ENCODE results near the gene MAP3K2. TPM values are rescaled to one million over a fixed set of nuclear protein-coding genes. Genes with fewer than 3 reads are reported as not detected.

Gene MAP3K2
- total RNA-seq, 4 donors from 2014 or later = 52.7 to 96.2 (median 54.2) TPM

DNA sequence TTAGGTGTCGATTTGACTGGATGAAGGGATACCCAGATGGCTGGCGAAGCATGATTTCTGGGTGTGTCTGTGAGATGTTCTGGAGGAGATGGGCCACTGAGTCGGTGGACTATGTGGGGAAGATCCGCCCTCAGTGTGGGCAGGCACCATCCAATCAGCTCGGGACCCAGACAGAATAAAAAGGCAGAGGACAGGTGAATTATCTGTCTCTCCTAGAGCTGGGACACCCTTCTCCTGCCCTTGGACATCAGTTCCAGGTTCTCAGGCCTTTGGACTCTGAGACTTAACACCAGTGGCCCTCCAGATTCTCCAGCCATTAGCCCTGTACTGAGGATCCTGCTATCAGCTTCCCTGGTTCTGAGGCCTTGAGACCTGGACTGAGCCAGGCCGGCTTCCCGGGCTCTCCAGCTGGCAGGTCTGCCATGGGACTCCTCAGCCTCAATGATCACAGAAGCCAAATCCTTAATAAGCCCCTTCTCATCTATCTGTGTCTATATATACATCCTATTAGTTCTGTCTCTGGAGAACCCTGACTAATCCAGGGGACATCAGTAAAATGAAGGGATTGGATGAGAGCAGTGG is 42.2 kb upstream of the MAP3K2 start:
- ATAC-seq = no peak
- TF ChIP-seq POLR2AphosphoS5 (IDR thresholded peaks at IDR 0.05) = no peak
- TF ChIP-seq, protein P1, sequence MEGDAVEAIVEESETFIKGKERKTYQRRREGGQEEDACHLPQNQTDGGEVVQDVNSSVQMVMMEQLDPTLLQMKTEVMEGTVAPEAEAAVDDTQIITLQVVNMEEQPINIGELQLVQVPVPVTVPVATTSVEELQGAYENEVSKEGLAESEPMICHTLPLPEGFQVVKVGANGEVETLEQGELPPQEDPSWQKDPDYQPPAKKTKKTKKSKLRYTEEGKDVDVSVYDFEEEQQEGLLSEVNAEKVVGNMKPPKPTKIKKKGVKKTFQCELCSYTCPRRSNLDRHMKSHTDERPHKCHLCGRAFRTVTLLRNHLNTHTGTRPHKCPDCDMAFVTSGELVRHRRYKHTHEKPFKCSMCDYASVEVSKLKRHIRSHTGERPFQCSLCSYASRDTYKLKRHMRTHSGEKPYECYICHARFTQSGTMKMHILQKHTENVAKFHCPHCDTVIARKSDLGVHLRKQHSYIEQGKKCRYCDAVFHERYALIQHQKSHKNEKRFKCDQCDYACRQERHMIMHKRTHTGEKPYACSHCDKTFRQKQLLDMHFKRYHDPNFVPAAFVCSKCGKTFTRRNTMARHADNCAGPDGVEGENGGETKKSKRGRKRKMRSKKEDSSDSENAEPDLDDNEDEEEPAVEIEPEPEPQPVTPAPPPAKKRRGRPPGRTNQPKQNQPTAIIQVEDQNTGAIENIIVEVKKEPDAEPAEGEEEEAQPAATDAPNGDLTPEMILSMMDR (IDR thresholded peaks at IDR 0.05) = no peak
- TF ChIP-seq EP300 (IDR thresholded peaks at IDR 0.05) = no peak
- no peak for TF ChIP-seq POLR2A (IDR thresholded peaks at IDR 0.05)
- 92 to 100% methylated on average over 2 to 5 of the region's 7 CpGs for WGBS, 2 donors (ENCODE audit: low coverage in 1 of 2)
- peaks cover 25% of the 10 kb centered on the region for H3K27me3 ChIP-seq
- no peak overlapping the region for H3K4me3 ChIP-seq
- H3K27ac ChIP-seq = no peak overlapping the region
- no peaks in the 10 kb centered on the region for H3K4me1 ChIP-seq
- H3K9me3 ChIP-seq = no peaks in the 10 kb centered on the region
- peaks cover 0 to 16% of the 10 kb centered on the region in 2 donors for H3K36me3 ChIP-seq

DNA sequence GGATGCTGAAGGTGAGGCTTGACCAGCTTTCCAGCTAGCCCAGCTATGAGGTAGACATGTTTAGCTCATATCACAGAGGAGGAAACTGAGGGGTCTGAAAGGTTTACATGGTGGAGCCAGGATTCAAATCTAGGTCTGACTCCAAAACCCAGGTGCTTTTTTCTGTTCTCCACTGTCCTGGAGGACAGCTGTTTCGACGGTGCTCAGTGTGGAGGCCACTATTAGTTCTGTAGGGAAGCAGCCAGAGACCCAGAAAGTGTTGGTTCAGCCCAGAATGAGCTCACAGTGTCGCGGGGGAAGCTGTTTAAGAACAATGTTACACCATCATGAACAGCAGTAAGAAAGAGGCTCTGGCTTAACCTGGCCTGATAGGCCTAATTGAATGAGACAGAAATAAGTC is 41.5 kb upstream of the MAP3K2 start:
- Histone ChIP-seq H3K4me3 (no peak overlapping the region), H3K27ac (no peak overlapping the region), H3K4me1 (no peaks in the 10 kb centered on the region), H3K36me3 (peaks cover 0 to 16% of the 10 kb centered on the region in 2 donors), H3K27me3 (peaks cover 31% of the 10 kb centered on the region), H3K9me3 (no peaks in the 10 kb centered on the region)
- no peak for ATAC-seq
- TF ChIP-seq POLR2AphosphoS5 (IDR thresholded peaks at IDR 0.05) (no peak), POLR2A (IDR thresholded peaks at IDR 0.05) (no peak)
- WGBS, 2 donors (ENCODE audit: low coverage in 1 of 2) = 85 to 96% methylated on average over 4 of the region's 4 CpGs

DNA sequence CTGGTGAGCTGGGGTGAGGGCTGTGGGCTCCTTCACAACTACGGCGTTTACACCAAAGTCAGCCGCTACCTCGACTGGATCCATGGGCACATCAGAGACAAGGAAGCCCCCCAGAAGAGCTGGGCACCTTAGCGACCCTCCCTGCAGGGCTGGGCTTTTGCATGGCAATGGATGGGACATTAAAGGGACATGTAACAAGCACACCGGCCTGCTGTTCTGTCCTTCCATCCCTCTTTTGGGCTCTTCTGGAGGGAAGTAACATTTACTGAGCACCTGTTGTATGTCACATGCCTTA is 41.0 kb upstream of the MAP3K2 start:
- ATAC-seq = no peak
- H3K36me3 ChIP-seq = peaks cover 0 to 16% of the 10 kb centered on the region in 2 donors
- no peak overlapping the region for H3K27ac ChIP-seq
- TF ChIP-seq POLR2AphosphoS5 (IDR thresholded peaks at IDR 0.05) (no peak), EP300 (IDR thresholded peaks at IDR 0.05) (no peak), POLR2A (IDR thresholded peaks at IDR 0.05) (no peak)
- TF ChIP-seq, protein P1 (IDR thresholded peaks at IDR 0.05) = no peak
- WGBS, 2 donors (ENCODE audit: low coverage in 1 of 2) = 100% methylated on average over 1 of the region's 6 CpGs; no CpG with 5 or more reads in 1 of the 2 donors
- H3K4me1 ChIP-seq = peaks cover 0 to under 1% (median 0%) of the 10 kb centered on the region in 3 donors
- peaks cover 36% of the 10 kb centered on the region for H3K27me3 ChIP-seq
- no peak overlapping the region for H3K4me3 ChIP-seq
- no peaks in the 10 kb centered on the region for H3K9me3 ChIP-seq

DNA sequence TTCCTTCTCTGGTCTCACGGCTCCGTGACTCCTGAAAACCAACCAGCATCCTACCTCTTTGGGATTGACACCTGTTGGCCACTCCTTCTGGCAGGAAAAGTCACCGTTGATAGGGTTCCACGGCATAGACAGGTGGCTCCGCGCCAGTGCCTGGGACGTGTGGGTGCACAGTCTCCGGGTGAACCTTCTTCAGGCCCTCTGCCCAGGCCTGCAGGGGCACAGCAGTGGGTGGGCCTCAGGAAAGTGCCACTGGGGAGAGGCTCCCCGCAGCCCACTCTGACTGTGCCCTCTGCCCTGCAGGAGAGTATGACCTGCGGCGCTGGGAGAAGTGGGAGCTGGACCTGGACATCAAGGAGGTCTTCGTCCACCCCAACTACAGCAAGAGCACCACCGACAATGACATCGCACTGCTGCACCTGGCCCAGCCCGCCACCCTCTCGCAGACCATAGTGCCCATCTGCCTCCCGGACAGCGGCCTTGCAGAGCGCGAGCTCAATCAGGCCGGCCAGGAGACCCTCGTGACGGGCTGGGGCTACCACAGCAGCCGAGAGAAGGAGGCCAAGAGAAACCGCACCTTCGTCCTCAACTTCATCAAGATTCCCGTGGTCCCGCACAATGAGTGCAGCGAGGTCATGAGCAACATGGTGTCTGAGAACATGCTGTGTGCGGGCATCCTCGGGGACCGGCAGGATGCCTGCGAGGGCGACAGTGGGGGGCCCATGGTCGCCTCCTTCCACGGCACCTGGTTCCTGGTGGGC is 40.5 kb upstream of the MAP3K2 start:
- no peak for TF ChIP-seq POLR2AphosphoS5 (IDR thresholded peaks at IDR 0.05)
- no peak for TF ChIP-seq POLR2A (IDR thresholded peaks at IDR 0.05)
- TF ChIP-seq, protein P1 (IDR thresholded peaks at IDR 0.05) = no peak
- no peak for TF ChIP-seq EP300 (IDR thresholded peaks at IDR 0.05)
- Histone ChIP-seq H3K27ac (no peak overlapping the region), H3K4me3 (no peak overlapping the region), H3K9me3 (no peaks in the 10 kb centered on the region), H3K36me3 (peaks cover 0 to 16% of the 10 kb centered on the region in 2 donors), H3K27me3 (peaks cover 41% of the 10 kb centered on the region), H3K4me1 (peaks cover 0 to 5% (median 5%) of the 10 kb centered on the region in 3 donors)
- 70 to 100% methylated on average over 2 of the region's 36 CpGs for WGBS, 2 donors (ENCODE audit: low coverage in 1 of 2)
- no peak for ATAC-seq

DNA sequence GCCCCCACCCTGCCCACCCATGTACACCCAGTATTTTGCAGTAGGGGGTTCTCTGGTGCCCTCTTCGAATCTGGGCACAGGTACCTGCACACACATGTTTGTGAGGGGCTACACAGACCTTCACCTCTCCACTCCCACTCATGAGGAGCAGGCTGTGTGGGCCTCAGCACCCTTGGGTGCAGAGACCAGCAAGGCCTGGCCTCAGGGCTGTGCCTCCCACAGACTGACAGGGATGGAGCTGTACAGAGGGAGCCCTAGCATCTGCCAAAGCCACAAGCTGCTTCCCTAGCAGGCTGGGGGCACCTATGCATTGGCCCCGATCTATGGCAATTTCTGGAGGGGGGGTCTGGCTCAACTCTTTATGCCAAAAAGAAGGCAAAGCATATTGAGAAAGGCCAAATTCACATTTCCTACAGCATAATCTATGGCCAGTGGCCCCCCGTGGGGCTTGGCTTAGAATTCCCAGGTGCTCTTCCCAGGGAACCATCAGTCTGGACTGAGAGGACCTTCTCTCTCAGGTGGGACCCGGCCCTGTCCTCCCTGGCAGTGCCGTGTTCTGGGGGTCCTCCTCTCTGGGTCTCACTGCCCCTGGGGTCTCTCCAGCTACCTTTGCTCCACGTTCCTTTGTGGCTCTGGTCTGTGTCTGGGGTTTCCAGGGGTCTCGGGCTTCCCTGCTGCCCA is 39.7 kb upstream of the MAP3K2 start:
- Histone ChIP-seq H3K4me1 (peaks cover 0 to 12% (median 12%) of the 10 kb centered on the region in 3 donors), H3K9me3 (no peaks in the 10 kb centered on the region), H3K36me3 (peaks cover 0 to 16% of the 10 kb centered on the region in 2 donors), H3K4me3 (no peak overlapping the region), H3K27me3 (peaks cover 48% of the 10 kb centered on the region), H3K27ac (no peak overlapping the region)
- TF ChIP-seq POLR2AphosphoS5 (IDR thresholded peaks at IDR 0.05) (no peak), POLR2A (IDR thresholded peaks at IDR 0.05) (no peak), EP300 (IDR thresholded peaks at IDR 0.05) (no peak)
- TF ChIP-seq, protein P1 (IDR thresholded peaks at IDR 0.05) = no peak
- no peak for ATAC-seq
- no CpG with 5 or more reads among the region's 7 CpGs for WGBS, 2 donors (ENCODE audit: low coverage in 1 of 2)
